HG03460 (cell line): ENCODE results near the gene MYH6.
"Not testable (repeated sequence)": the region's sequence is repeated elsewhere in the genome, so short reads cannot be mapped to it uniquely, and the experiment has no call there.

Experiments
- ATAC-seq: cut with Tn5 transposase; IDR thresholded peaks from one replicate; pipeline ENCODE4 v1.9.1; 2021; ENCODE audit not compliant: unreplicated experiment

MYH6 gene

GRCh38 chr14:23407516-23408306 lies at the start of gene MYH6:
Gene MYH6 (minus strand): TSS chr14:23408273. CDS start chr14:23407223, 1,050 bp downstream.
- no peak for ATAC-seq

GRCh38 chr14:23456883-23457586 lies 49.0 kb upstream of the MYH6 start:
- ATAC-seq: not testable (repeated sequence)

- no peak for ATAC-seq
These were observed 46.4 kb upstream of the MYH6 start for GRCh38 chr14:23454445-23454856.

- ATAC-seq: no peak
These were observed 44.2 kb upstream of the MYH6 start for GRCh38 chr14:23452237-23452636.

- ATAC-seq: no peak
These were observed 42.3 kb upstream of the MYH6 start for GRCh38 chr14:23450379-23450778.

GRCh38 chr14:23449314-23449713 lies 41.2 kb upstream of the MYH6 start:
- ATAC-seq: no peak

GRCh38 chr14:23447361-23448350 lies 39.6 kb upstream of the MYH6 start:
- ATAC-seq: no peak

GRCh38 chr14:23446291-23446851 lies 38.3 kb upstream of the MYH6 start:
- ATAC-seq: no peak

- no peak for ATAC-seq
These were observed 37.7 kb upstream of the MYH6 start for GRCh38 chr14:23445773-23446172.

GRCh38 chr14:23444314-23444713 lies 36.2 kb upstream of the MYH6 start:
- ATAC-seq: no peak

- ATAC-seq: no peak
These were observed 35.8 kb upstream of the MYH6 start for GRCh38 chr14:23443881-23444280.

- no peak for ATAC-seq
These were observed 35.3 kb upstream of the MYH6 start for GRCh38 chr14:23443411-23443812.

GRCh38 chr14:23442721-23443356 lies 34.8 kb upstream of the MYH6 start:
- no peak for ATAC-seq

- ATAC-seq: no peak
These were observed 33.0 kb upstream of the MYH6 start for GRCh38 chr14:23441076-23441475.

GRCh38 chr14:23439107-23439835 lies 31.2 kb upstream of the MYH6 start:
- ATAC-seq: no peak

GRCh38 chr14:23438101-23438971 lies 30.3 kb upstream of the MYH6 start:
- no peak for ATAC-seq

- ATAC-seq: no peak
These were observed 29.3 kb upstream of the MYH6 start for GRCh38 chr14:23437133-23438100.
